Measurements from ENCODE around the gene STAG1. TPM values are rescaled to one million over a fixed set of nuclear protein-coding genes. Genes with fewer than 3 reads are reported as not detected.

Gene STAG1
- total and polyA plus RNA-seq, 2 of the 13 experiments (the other 11 are each of a cell fraction or from before 2014, with no cell fraction given) = 6.2 to 25.9 TPM

DNA sequence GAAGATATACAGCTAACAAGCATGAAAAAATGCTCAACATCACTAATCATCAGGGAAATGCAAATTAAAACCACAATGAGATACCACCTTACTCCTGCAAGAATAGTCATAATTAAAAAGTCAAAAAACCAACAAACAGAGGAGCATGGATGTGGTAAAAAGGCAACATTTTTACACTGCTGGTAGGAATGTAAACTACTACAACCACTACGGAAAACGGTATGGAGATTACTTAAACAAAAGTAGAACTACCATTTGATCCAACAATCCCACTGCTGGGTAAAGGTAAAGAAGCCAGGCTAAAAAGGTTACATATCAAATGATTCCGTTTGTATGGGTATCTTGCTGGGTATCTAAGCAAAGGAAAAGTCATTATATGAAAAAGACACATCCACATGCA lies 53.8 kb downstream of the STAG1 start:
- H3K27me3 ChIP-seq (ENCODE audit: control insufficient read depth in 1 of 2, insufficient read depth in 2 of 2, low read length in 2 of 2) = no peaks in the 10 kb centered on the region
- no peak overlapping the region for H2AFZ ChIP-seq (ENCODE audit: low read length)
- ATAC-seq = no peak
- ChIA-PET CTCF (ENCODE audit: low intra/inter-chr PET ratio, low total read pairs) (no interaction called here), POLR2A (no interaction called here)
- no peak for FAIRE-seq
- in situ Hi-C loops (cut with HindIII; ENCODE audit: extremely low pct_ligation_motif_present, low pct_unique_long_range_greater_than_20kb) = no loop called here
- intact Hi-C loops (cut with micrococcal nuclease; ENCODE audit: unreplicated experiment) = no loop called here
- WGBS (ENCODE audit: low lambda C conversion rate) = 93% methylated on average over 3 of the region's 3 CpGs
- H3K4me1 ChIP-seq (ENCODE audit: insufficient read depth, low read length) = peaks cover 9% of the 10 kb centered on the region; the same call in 1 of the 2 replicates
- H3K4me2 ChIP-seq (ENCODE audit: low read depth, low read length) = no peak overlapping the region
- H4K20me1 ChIP-seq (ENCODE audit: insufficient read depth, low read length) = no peaks in the 10 kb centered on the region
- no peak overlapping the region for H3K4me3 ChIP-seq (replicated peaks in 1 of 3; ENCODE audit: insufficient read depth in 1 of 3, low read depth in 2 of 3, low read length in 3 of 3)
- BruUV-seq (replicated peaks) = no TSS peak
- no peaks in the 10 kb centered on the region for H3K36me3 ChIP-seq (replicated peaks in 1 of 2; ENCODE audit: control insufficient read depth in 1 of 2, insufficient read depth in 2 of 2, low read length in 2 of 2)
- no peak for TF ChIP-seq HOXA9 (CRISPR knock-in tag; IDR thresholded peaks at IDR 0.05; ENCODE audit: borderline replicate concordance)
- no peak for TF ChIP-seq ZNF766 (CRISPR knock-in tag; IDR thresholded peaks at IDR 0.05; ENCODE audit: borderline replicate concordance)
- H3K9ac ChIP-seq (ENCODE audit: insufficient read depth, low read depth, low read length) = no peak overlapping the region
- H3K27ac ChIP-seq (ENCODE audit: extremely low read length, insufficient read depth, low read length) = no peak overlapping the region
- DNase-seq (ENCODE audit: low spot score) = no peak
- peaks cover 29% of the 10 kb centered on the region for H3K9me3 ChIP-seq (ENCODE audit: low read length)
- peaks cover 74% of the 10 kb centered on the region for H3K79me2 ChIP-seq (ENCODE audit: insufficient read depth, low read length)

DNA sequence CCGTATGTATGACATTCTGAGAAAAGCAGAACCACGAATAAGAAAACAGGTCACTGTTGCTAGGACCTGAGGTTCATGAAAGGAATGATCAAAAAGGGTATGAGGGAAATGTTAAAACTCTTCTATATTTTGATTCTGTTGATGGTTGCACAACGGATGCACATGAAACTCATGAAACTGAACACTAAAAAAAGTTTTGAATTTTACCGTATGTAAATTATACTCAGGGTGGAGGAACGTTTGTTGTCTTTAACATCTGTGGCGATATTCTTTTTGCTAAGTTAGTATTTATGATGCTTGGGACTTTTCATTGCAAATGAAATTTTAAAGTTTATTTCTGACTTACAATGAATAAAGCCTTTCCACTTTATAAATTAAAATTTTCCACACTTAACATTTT lies 55.4 kb downstream of the STAG1 start:
- H4K20me1 ChIP-seq (ENCODE audit: insufficient read depth, low read length) = no peaks in the 10 kb centered on the region
- BruUV-seq (replicated peaks) = no TSS peak
- peaks cover 75% of the 10 kb centered on the region for H3K79me2 ChIP-seq (ENCODE audit: insufficient read depth, low read length)
- no peaks in the 10 kb centered on the region for H3K27me3 ChIP-seq (ENCODE audit: control insufficient read depth in 1 of 2, insufficient read depth in 2 of 2, low read length in 2 of 2)
- H3K9ac ChIP-seq (ENCODE audit: insufficient read depth, low read depth, low read length) = no peak overlapping the region
- intact Hi-C loops (cut with micrococcal nuclease; ENCODE audit: unreplicated experiment) = no loop called here
- FAIRE-seq = no peak
- in situ Hi-C loops (cut with HindIII; ENCODE audit: extremely low pct_ligation_motif_present, low pct_unique_long_range_greater_than_20kb) = no loop called here
- H2AFZ ChIP-seq (ENCODE audit: low read length) = no peak overlapping the region
- CTCF ChIA-PET (ENCODE audit: low intra/inter-chr PET ratio, low total read pairs) = no interaction called here
- no peak overlapping the region for H3K4me3 ChIP-seq (replicated peaks in 1 of 3; ENCODE audit: insufficient read depth in 1 of 3, low read depth in 2 of 3, low read length in 3 of 3)
- POLR2A ChIA-PET = no interaction called here
- peaks cover 35% of the 10 kb centered on the region for H3K9me3 ChIP-seq (ENCODE audit: low read length)
- WGBS (ENCODE audit: low lambda C conversion rate) = 97% methylated on average over 6 of the region's 6 CpGs
- no peak for DNase-seq (ENCODE audit: low spot score)
- TF ChIP-seq ZNF841 (CRISPR knock-in tag; IDR thresholded peaks at IDR 0.05; ENCODE audit: borderline replicate concordance) = no peak
- TF ChIP-seq IRF2 (CRISPR knock-in tag; IDR thresholded peaks at IDR 0.05) = no peak
- TF ChIP-seq ZNF121 (CRISPR knock-in tag; IDR thresholded peaks at IDR 0.05) = no peak
- TF ChIP-seq CBX5 (CRISPR knock-in tag; IDR thresholded peaks at IDR 0.05; ENCODE audit: borderline replicate concordance) = no peak
- TF ChIP-seq, protein P1, sequence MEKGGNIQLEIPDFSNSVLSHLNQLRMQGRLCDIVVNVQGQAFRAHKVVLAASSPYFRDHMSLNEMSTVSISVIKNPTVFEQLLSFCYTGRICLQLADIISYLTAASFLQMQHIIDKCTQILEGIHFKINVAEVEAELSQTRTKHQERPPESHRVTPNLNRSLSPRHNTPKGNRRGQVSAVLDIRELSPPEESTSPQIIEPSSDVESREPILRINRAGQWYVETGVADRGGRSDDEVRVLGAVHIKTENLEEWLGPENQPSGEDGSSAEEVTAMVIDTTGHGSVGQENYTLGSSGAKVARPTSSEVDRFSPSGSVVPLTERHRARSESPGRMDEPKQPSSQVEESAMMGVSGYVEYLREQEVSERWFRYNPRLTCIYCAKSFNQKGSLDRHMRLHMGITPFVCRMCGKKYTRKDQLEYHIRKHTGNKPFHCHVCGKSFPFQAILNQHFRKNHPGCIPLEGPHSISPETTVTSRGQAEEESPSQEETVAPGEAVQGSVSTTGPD (CRISPR knock-in tag; IDR thresholded peaks at IDR 0.05) = no peak
- TF ChIP-seq SPEN (CRISPR knock-in tag; IDR thresholded peaks at IDR 0.05; ENCODE audit: low read depth) = no peak
- peaks cover 12% of the 10 kb centered on the region for H3K4me1 ChIP-seq (ENCODE audit: insufficient read depth, low read length)
- no peaks in the 10 kb centered on the region for H3K36me3 ChIP-seq (replicated peaks in 1 of 2; ENCODE audit: control insufficient read depth in 1 of 2, insufficient read depth in 2 of 2, low read length in 2 of 2)
- no peak for ATAC-seq
- no peak overlapping the region for H3K4me2 ChIP-seq (ENCODE audit: low read depth, low read length)
- H3K27ac ChIP-seq (ENCODE audit: extremely low read length, insufficient read depth, low read length) = no peak overlapping the region

Data from HepG2 (cell line).